GM12878 (cell line): Measurements from ENCODE around the gene ARL4D. TPM values are rescaled to one million over a fixed set of nuclear protein-coding genes. Genes with fewer than 3 reads are reported as not detected.

Experiments used
- ATAC-seq: fragments of 200-7000 bp; cut with Tn5 transposase; 3 replicates; pipeline ENCODE4 v1.9.1; 2020; ENCODE audit warnings: mild to moderate bottlenecking, moderate library complexity
- BruUV-seq: library from RNA; stranded (reverse); fragments of 400-500 nt; replicated peaks from 2 replicates; lab custom pipeline; 2021; lab: Mats Ljungman, UMichigan
- CTCF ChIA-PET: fragments of 300-600 bp; sonication (Branson Sonifier 250); formaldehyde crosslinking; extraction: SDS; loops from one replicate; lab custom pipeline; 2021; ENCODE audit warnings: inconsistent platforms; lab: Yijun Ruan, JAX
- POLR2A ChIA-PET: fragments of 350-600 bp; formaldehyde crosslinking; extraction: SDS; loops from one replicate; lab custom pipeline; 2021; ENCODE audit warnings: inconsistent platforms; lab: Charles Lee
- RAD21 ChIA-PET: fragments of 300-600 bp; sonication (Branson Sonifier 250); formaldehyde crosslinking; loops from one replicate; lab custom pipeline; 2023; ENCODE audit warnings: antibody characterized with exemption; ENCODE audit not compliant: unreplicated experiment; lab: Charles Lee
- SMC1A ChIA-PET: fragments of 300-600 bp; sonication (Branson Sonifier 250); formaldehyde crosslinking; loops from one replicate; lab custom pipeline; 2023; ENCODE audit not compliant: unreplicated experiment, uncharacterized antibody; lab: Charles Lee
- DNase-seq: peaks from one replicate; pipeline ENCODE4 v3.0.0-alpha.2; 2011; ENCODE audit warnings: low read depth, low spot score
- FAIRE-seq: peaks from 3 replicates; lab custom pipeline; 2011; peaks lifted over from hg19 to GRCh38; lab: Jason Lieb, UNC
- H2AFZ ChIP-seq: 2 replicates; pipeline ENCODE4 v1.6.0; 2011; ENCODE audit warnings: low read depth, low read length, control low read depth; ENCODE audit not compliant: control insufficient read depth
- H3K27ac ChIP-seq: 2 replicates; pipeline ENCODE4 v1.5.1; 2011; ENCODE audit warnings: control low read depth; ENCODE audit not compliant: control insufficient read depth, insufficient read depth
- H3K27me3 ChIP-seq, 2 experiments: replicated peaks in 1 of 2; 2 replicates each; pipeline versions ENCODE4 v1.6.0 to v1.6.1; 2011; ENCODE audit warnings: low read length in 1 of 2; ENCODE audit not compliant: control insufficient read depth in 2 of 2, insufficient read depth in 2 of 2
- H3K36me3 ChIP-seq, 2 experiments: 2 replicates each; pipeline ENCODE4 v1.5.1; 2011; ENCODE audit warnings: low read length in 1 of 2; ENCODE audit not compliant: control insufficient read depth in 2 of 2, insufficient read depth in 2 of 2
- H3K4me1 ChIP-seq: 2 replicates; pipeline ENCODE4 v1.6.1; 2011; ENCODE audit warnings: mild to moderate bottlenecking, low read length, moderate library complexity, mixed read lengths; ENCODE audit not compliant: control insufficient read depth, insufficient read depth
- H3K4me2 ChIP-seq: 2 replicates; pipeline ENCODE4 v1.6.0; 2011; ENCODE audit warnings: control low read depth; ENCODE audit not compliant: control insufficient read depth, insufficient read depth
- H3K4me3 ChIP-seq: fragments of 200-600 bp; sonication (generic); 2 replicates; pipeline ENCODE4 v1.5.1; 2016
- H3K79me2 ChIP-seq: 2 replicates; pipeline ENCODE4 v1.6.0; 2011; ENCODE audit warnings: low read length; ENCODE audit not compliant: control insufficient read depth, insufficient read depth
- H3K9ac ChIP-seq: 2 replicates; pipeline ENCODE4 v1.8.0; 2011; ENCODE audit warnings: low read length, control low read depth, mixed read lengths; ENCODE audit not compliant: control insufficient read depth, insufficient read depth
- H3K9me3 ChIP-seq: replicated peaks from 3 replicates; pipeline ENCODE4 v1.5.1; 2011; ENCODE audit warnings: mild to moderate bottlenecking, low read length; ENCODE audit not compliant: control insufficient read depth, insufficient read depth
- H4K20me1 ChIP-seq: 2 replicates; pipeline ENCODE4 v1.6.0; 2011; ENCODE audit not compliant: control insufficient read depth, insufficient read depth
- BCL11A ChIP-seq: IDR thresholded peaks from 2 replicates; pipeline ENCODE4 v1.6.1; 2011; ENCODE audit warnings: low read depth, low read length
- BCL3 ChIP-seq: IDR thresholded peaks from 2 replicates; pipeline ENCODE4 v1.6.1; 2011; ENCODE audit warnings: borderline replicate concordance, low read depth, mild to moderate bottlenecking, moderate library complexity, low read length; ENCODE audit not compliant: insufficient read depth, poor library complexity, severe bottlenecking
- CUX1 ChIP-seq: IDR thresholded peaks from 2 replicates; pipeline ENCODE4 v1.6.1; 2012; ENCODE audit warnings: improper control_type of control experiment, low read depth, low read length; ENCODE audit not compliant: insufficient replicate concordance
- IRF4 ChIP-seq: IDR thresholded peaks from 2 replicates; pipeline ENCODE4 v1.6.1; 2011; ENCODE audit warnings: low read depth, low read length
- NFXL1 ChIP-seq: fragments of 450-650 bp; IDR thresholded peaks from 2 replicates; pipeline ENCODE4 v1.6.1; 2017; ENCODE audit warnings: antibody characterized with exemption, mild to moderate bottlenecking, borderline replicate concordance
- PAX8 ChIP-seq: fragments of 450-650 bp; IDR thresholded peaks from 2 replicates; pipeline ENCODE4 v1.6.1; 2017; ENCODE audit warnings: mild to moderate bottlenecking, moderate library complexity
- RFX5 ChIP-seq: IDR thresholded peaks from 2 replicates; pipeline ENCODE4 v1.6.1; 2011; ENCODE audit warnings: low read depth, low read length, improper control_type of control experiment
- STAT1 ChIP-seq: fragments of 450-650 bp; conservative IDR thresholded peaks from 2 replicates; pipeline ENCODE4 v1.6.1; 2014; ENCODE audit warnings: antibody characterized with exemption, mild to moderate bottlenecking
- SUPT20H ChIP-seq: IDR thresholded peaks from 2 replicates; pipeline ENCODE4 v1.6.1; 2011; ENCODE audit warnings: low read depth, mild to moderate bottlenecking, low read length, moderate library complexity, borderline replicate concordance; ENCODE audit not compliant: control insufficient read depth
- TCF7 ChIP-seq: IDR thresholded peaks from 2 replicates; pipeline ENCODE4 v1.6.1; 2014; ENCODE audit warnings: antibody characterized with exemption, borderline replicate concordance
- ZNF207 ChIP-seq: fragments of 450-650 bp; IDR thresholded peaks from 2 replicates; pipeline ENCODE4 v1.6.1; 2014; ENCODE audit warnings: antibody characterized with exemption, mild to moderate bottlenecking, borderline replicate concordance
- ZNF274 ChIP-seq: IDR thresholded peaks from one replicate; pipeline ENCODE4 v1.8.0; 2011; ENCODE audit not compliant: insufficient read length, insufficient read depth
- whole genome bisulfite sequencing: methylation state at CpG from one replicate; pipeline ENCODE4 v1.1.6; 2016; ENCODE audit warnings: low lambda C conversion rate; ENCODE audit not compliant: insufficient replicate concordance, insufficient coverage; ENCODE audit errors: missing lambda C conversion rate; 5-methylcytosine and 5-hydroxymethylcytosine counted together
- in situ Hi-C: fragments of 300-500 bp; cut with MboI; formaldehyde crosslinking; loops from 9 replicates; pipeline ENCODE4 v1.14.3; 2018; ENCODE audit warnings: mixed read lengths
- intact Hi-C: fragments of 100-400 bp; cut with micrococcal nuclease; formaldehyde crosslinking; loops from one replicate; pipeline ENCODE4 v1.14.2; 2022; ENCODE audit not compliant: unreplicated experiment
- polyA plus RNA-seq, 11 experiments: library from polyadenylated mRNA; depleted of rRNA in 4 of 11; unstranded in 6 of 11; stranded (reverse) in 5 of 11; fragments of >200 nt; fragmentation: Nextera tagmentation in 4 of 11; fragmentation: Illumina TruSeq in 1 of 11; extraction: Ambion mirVana in 4 of 11; extraction: Trizol in 1 of 11; gene quantifications; 1 replicate in 1 of 11; 2 replicates in 10 of 11; pipeline versions ENCODE4 v1.2.1 to v1.2.3, GENCODE V29; 2011 to 2016; ENCODE audit warnings: inconsistent platforms in 2 of 11, missing spikeins in 2 of 11, low read depth in 1 of 11
- total RNA-seq, 4 experiments: library from RNA; depleted of rRNA in 3 of 4; stranded (reverse); fragments of >200 nt in 3 of 4; fragmentation: Illumina TruSeq in 1 of 4; extraction: Trizol in 1 of 4; gene quantifications; 2 replicates each; pipeline versions ENCODE4 v1.2.1 to v1.2.3, GENCODE V29; 2013 to 2021
- TF ChIP-seq, protein P1 (sequence below): IDR thresholded peaks from 2 replicates; pipeline ENCODE4 v1.6.1; 2012; ENCODE audit warnings: low read depth, low read length, improper control_type of control experiment
- TF ChIP-seq, protein P2 (sequence below): IDR thresholded peaks from 2 replicates; pipeline ENCODE4 v1.6.1; 2012; ENCODE audit warnings: low read depth, low read length, improper control_type of control experiment

ARL4D gene
- total and polyA plus RNA-seq, 10 of the 15 experiments (the other 5 are each of a cell fraction or from before 2014, with no cell fraction given) = 0.10 to 1.5 (median 0.75) TPM

GRCh38 chr17:43427362-43428043 lies 28.7 kb downstream of the ARL4D start:
- H2AFZ ChIP-seq = no peak overlapping the region
- WGBS = 41% methylated on average over 9 of the region's 9 CpGs
- TF ChIP-seq, protein P1, sequence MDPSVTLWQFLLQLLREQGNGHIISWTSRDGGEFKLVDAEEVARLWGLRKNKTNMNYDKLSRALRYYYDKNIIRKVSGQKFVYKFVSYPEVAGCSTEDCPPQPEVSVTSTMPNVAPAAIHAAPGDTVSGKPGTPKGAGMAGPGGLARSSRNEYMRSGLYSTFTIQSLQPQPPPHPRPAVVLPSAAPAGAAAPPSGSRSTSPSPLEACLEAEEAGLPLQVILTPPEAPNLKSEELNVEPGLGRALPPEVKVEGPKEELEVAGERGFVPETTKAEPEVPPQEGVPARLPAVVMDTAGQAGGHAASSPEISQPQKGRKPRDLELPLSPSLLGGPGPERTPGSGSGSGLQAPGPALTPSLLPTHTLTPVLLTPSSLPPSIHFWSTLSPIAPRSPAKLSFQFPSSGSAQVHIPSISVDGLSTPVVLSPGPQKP = no peak
- TF ChIP-seq IRF4 = no peak
- TF ChIP-seq STAT1 = no peak
- TF ChIP-seq ZNF207 = no peak
- no peak for TF ChIP-seq RFX5
- no peak for TF ChIP-seq BCL3
- TF ChIP-seq, protein P2, sequence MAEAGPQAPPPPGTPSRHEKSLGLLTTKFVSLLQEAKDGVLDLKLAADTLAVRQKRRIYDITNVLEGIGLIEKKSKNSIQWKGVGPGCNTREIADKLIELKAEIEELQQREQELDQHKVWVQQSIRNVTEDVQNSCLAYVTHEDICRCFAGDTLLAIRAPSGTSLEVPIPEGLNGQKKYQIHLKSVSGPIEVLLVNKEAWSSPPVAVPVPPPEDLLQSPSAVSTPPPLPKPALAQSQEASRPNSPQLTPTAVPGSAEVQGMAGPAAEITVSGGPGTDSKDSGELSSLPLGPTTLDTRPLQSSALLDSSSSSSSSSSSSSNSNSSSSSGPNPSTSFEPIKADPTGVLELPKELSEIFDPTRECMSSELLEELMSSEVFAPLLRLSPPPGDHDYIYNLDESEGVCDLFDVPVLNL = no peak
- no peak for TF ChIP-seq ZNF274
- TF ChIP-seq SUPT20H = no peak
- no peak for TF ChIP-seq BCL11A
- no peak for TF ChIP-seq TCF7
- no peak for TF ChIP-seq CUX1
- TF ChIP-seq PAX8 = no peak
- TF ChIP-seq NFXL1 = no peak

More at GRCh38 chr17:43427362-43428043, 28.7 kb downstream of the ARL4D start:
- no peak for ATAC-seq
- no peaks in the 10 kb centered on the region for H3K36me3 ChIP-seq
- H3K9ac ChIP-seq = no peak overlapping the region
- H3K27ac ChIP-seq = no peak overlapping the region
- intact Hi-C loops = no loop called here
- POLR2A ChIA-PET = interaction anchor here (1.1 kb wide), 1 partner anchor 12 kb away, joined by 3 read pairs; no protein-coding TSS in a partner anchor
- in situ Hi-C loops = no loop called here
- RAD21 ChIA-PET = no interaction called here
- no peaks in the 10 kb centered on the region for H3K79me2 ChIP-seq
- H3K4me2 ChIP-seq = no peak overlapping the region
- no peaks in the 10 kb centered on the region for H4K20me1 ChIP-seq
- no TSS peak for BruUV-seq
- H3K4me1 ChIP-seq = no peaks in the 10 kb centered on the region
- no peak for DNase-seq
- no peaks in the 10 kb centered on the region for H3K9me3 ChIP-seq
- no peak for FAIRE-seq
- CTCF ChIA-PET = no interaction called here
- no peak overlapping the region for H3K4me3 ChIP-seq
- SMC1A ChIA-PET = no interaction called here
- no peaks in the 10 kb centered on the region; a peak in 1 of 4 replicates for H3K27me3 ChIP-seq
